Measurements from ENCODE around the gene TMBIM6. TPM values are rescaled to one million over a fixed set of nuclear protein-coding genes. Genes with fewer than 3 reads are reported as not detected.

Gene TMBIM6
- polyA plus RNA-seq, 1 of the 3 experiments (the other 2 are of a cell fraction): 290 TPM

GRCh38 chr12:49750027-49750995 is 9.0 kb downstream of the TMBIM6 start (continued):
- TF ChIP-seq FOXJ3 (CRISPR knock-in tag; IDR thresholded peaks at IDR 0.05): no peak
- no peak for TF ChIP-seq MEF2A (IDR thresholded peaks at IDR 0.05; ENCODE audit: borderline replicate concordance, low read depth)
- TF ChIP-seq RAD21 (IDR thresholded peaks at IDR 0.05; ENCODE audit: low read length): no peak
- TF ChIP-seq JUND (IDR thresholded peaks at IDR 0.05): no peak

DNA sequence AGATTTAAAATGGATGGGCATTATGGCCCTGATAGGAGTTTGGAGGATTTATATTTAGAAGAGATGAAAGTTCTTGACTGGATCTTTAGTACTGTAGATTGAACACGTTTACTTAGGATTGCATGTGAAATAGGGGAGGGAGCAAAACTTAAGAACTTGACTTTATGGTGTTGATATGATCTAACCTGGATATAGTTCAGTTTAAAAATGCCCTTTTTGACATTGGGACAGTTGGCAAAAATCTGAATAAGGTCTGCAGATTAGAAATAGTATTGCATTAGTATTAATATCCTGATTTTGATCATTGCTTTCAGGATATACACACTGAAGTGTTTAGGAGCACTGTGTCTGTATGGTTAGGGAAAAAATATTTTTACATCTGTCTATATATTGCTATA is 9.6 kb downstream of the TMBIM6 start:
- H2AFZ ChIP-seq (ENCODE audit: low read depth): no peak overlapping the region
- H3F3A ChIP-seq (replicated peaks; ENCODE audit: insufficient read depth): peaks cover 26% of the 10 kb centered on the region
- H3K9ac ChIP-seq: no peak overlapping the region
- H3K4me2 ChIP-seq: no peak overlapping the region
- H3K27me3 ChIP-seq (ENCODE audit: insufficient read depth): no peaks in the 10 kb centered on the region
- TF ChIP-seq MEF2A (IDR thresholded peaks at IDR 0.05; ENCODE audit: borderline replicate concordance, low read depth) (no peak), MAX (IDR thresholded peaks at IDR 0.05; ENCODE audit: low read depth) (no peak), YY1 (IDR thresholded peaks at IDR 0.05; ENCODE audit: low read depth) (no peak), PBX3 (IDR thresholded peaks at IDR 0.05) (no peak), GABPA (IDR thresholded peaks at IDR 0.05; ENCODE audit: low read depth) (no peak), SIN3A (IDR thresholded peaks at IDR 0.05; ENCODE audit: borderline replicate concordance, low read depth, low read length) (no peak), NFIC (IDR thresholded peaks at IDR 0.05; ENCODE audit: borderline replicate concordance) (no peak), POLR2AphosphoS5 (IDR thresholded peaks at IDR 0.05; ENCODE audit: low read depth, low read length) (no peak), USF1 (IDR thresholded peaks at IDR 0.05; ENCODE audit: borderline replicate concordance, low read depth) (no peak)
- CTCF ChIA-PET: no interaction called here
- no peaks in the 10 kb centered on the region for H3K9me2 ChIP-seq
- H3K4me3 ChIP-seq (ENCODE audit: low read depth in 2 of 2, low read length in 1 of 2): no peak overlapping the region
- peaks cover 98% of the 10 kb centered on the region for H3K79me2 ChIP-seq (ENCODE audit: insufficient read depth)
- H3K9me3 ChIP-seq: no peaks in the 10 kb centered on the region
- H3K36me3 ChIP-seq (replicated peaks in 1 of 2; ENCODE audit: control insufficient read depth in 1 of 2, insufficient read depth in 2 of 2, low read length in 1 of 2): peaks cover 45 to 56% of the 10 kb centered on the region in 2 experiments
- peaks cover 2 to 11% of the 10 kb centered on the region in 2 experiments; a peak in 2 of 4 replicates for H3K4me1 ChIP-seq (ENCODE audit: control insufficient read depth in 1 of 2, insufficient read depth in 2 of 2, low read depth in 1 of 2, low read length in 1 of 2)
- DNase-seq: no peak
- POLR2A ChIA-PET: no interaction called here
- H3K27ac ChIP-seq (ENCODE audit: low read depth in 2 of 2, low read length in 1 of 2): no peak overlapping the region
- peaks cover 96% of the 10 kb centered on the region for H4K20me1 ChIP-seq (ENCODE audit: insufficient read depth)
- 84% methylated on average over 1 of the region's 1 CpG for WGBS (ENCODE audit: low lambda C conversion rate)

Measured in SK-N-SH (cell line).